ENCODE data around the gene PADI6.
"Not testable (repeated sequence)": the region's sequence is repeated elsewhere in the genome, so short reads cannot be mapped to it uniquely, and the experiment has no call there.

The PADI6 gene

DNA sequence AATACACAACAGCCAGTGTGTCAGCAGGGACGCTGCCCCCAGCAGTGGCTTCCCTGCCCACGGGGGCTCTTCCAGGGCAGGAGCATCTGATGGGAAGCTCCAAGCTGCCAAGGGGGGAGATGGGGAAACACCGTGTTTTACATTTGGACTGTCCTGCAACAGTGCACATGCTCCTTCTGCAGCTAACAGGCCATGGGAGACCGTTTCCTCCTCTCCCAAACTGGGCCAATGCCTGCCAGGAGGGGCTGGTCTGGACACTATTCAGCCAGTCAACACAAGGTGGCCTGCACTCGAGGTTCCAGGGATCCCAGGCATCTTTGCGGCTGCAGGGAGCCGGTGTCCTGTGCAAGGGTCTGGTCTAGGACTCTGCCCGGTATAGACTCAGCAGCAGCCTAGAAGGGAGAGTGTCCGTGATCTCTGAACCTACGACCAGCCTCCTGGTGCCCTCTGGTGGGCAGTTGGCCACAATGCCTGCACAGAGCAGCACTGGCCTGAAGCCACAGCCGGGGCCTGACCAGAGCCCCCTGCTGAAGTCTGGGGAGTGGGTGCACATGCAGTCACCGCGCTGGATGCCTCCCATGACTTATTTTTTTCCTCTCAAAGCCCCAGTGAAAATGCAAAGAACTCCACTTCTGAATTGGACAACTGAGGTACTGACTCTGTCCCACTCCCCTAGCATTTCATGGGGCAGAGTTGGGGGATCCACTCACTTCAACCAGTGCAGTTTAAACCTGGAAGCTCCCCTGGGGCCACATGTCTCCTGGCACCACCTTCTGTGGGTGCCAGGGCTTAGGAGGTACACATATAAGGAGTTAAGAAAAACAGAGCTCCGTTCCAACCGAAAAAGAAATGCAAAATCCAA, 34.1 kb downstream of the PADI6 start:
- DNase-seq, result peak; percentile 30

DNA sequence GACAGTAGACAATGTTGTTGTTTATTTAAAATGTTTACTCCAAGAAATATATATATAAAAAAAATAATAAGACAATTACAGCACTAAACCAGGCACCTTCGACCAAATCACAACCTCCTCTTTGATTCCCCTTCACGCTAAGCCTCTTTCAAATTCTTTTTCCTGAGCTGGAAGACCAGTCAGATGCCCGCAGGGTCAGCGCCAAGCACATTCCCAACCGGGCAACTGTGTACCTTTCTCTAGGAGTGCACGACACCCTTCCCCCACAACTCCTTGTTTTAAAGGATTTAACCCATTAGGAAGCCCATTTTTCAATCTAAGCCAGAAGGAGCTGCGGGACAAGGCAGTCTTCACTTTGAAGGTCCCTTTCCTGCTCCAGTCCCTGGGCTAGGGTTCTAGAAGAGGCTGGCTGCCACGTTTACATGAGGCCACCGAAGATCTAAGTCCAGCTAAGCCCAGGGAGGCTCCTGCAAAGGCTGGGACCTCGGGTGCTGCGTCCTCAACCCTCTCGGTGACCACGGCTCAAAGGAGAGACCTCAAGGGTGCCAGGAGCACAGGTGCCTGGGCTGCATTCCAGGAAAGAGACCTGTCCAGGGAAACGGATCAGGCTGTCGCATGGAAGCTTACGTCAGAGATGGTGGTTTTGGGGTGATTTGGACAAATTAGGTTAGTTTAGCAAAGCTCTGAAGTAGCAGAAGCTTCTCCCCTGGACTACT, 34.9 kb downstream of the PADI6 start:
- DNase-seq, result not testable (repeated sequence)

DNA sequence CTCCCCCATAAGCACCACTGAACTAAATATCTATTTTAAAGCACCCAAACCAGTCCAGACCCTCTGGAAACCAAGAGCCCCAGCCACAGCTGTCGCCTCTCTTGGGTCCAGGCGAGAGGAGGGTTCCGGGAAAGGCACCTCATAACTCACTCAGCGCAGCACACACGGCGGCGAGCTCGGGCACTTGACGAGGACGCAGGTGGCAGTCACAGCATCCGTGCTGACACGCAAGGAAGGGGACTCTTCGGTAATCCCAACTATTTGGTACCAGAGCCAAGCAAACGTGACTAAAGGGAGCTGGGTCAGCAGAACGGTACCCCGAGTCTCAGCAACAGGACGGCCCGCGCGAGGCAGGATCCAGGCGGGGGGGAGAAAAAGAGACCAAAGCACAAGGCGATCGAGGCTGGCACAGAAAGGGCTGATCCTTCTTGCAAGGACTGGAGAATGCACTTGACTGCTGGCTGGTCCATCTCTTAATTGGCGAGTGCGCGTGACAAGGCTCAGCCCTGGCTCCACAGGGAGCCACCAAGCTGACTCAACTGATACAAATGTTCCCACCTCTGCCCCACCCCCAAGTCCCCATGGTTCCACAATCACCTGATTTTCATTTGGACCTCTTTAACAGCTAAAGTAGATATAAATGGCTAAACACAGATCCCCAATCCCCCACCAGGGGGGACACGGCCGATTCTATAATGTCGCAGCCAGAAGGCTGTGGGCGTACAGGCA, 36.0 kb downstream of the PADI6 start:
- not testable (repeated sequence) for DNase-seq

DNA sequence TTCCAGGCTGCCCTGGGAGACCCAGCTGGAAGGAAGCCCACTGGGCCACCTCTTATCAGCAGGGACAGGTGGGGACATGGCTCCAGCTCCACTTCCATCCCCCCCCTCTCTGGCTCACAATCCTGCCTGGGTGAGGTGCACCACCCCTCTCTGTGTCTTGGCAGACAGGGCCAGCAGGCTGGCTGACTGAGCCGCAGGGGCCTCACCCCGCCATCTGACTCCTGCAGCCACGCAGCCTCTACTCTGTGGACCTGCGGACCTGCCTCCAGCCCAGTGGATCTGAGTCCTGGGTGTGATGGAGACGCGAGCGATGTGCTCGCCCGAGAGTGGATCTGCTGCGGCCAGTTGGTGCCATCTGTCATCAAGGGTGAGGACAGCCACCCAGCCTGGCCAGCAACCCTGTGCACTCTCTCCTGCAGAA, 37.4 kb downstream of the PADI6 start:
- DNase-seq, result no peak

DNA sequence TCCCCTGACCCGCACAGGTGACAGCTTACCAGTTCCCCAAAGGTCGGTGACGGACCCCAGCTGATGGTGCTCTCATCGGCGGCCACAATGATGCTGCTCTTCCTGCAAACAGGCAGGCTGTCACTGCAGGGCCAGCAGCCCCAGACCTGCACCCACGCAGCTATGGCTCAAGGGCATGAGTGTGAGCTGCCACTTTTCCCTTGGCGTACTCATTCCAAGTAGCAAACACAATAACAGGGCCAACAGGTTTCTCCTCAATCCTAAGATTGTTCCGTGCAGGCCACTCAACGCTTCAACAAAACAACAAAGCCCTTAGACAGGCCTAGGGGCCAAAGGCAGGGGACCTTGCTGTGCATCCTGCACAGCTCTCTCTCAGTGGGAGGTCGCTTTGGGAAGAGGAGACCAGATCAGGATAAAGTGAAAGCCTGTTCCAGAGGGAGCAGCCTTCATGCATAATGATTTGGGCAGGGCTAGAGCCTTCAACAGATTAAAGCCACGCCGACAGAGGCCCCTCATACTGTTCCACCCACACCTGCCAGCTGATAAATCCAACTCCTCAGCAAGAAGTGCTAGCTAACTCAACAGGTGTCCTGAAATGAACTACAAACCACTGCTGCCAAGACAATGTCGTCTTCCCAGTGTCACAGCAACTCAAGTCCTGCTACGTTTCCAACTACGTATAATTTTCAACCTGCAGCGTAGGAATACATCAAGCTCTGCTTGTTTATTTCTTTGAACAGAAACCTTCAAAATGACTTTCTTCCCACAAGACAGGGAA, 40.3 kb downstream of the PADI6 start:
- no peak for DNase-seq

DNA sequence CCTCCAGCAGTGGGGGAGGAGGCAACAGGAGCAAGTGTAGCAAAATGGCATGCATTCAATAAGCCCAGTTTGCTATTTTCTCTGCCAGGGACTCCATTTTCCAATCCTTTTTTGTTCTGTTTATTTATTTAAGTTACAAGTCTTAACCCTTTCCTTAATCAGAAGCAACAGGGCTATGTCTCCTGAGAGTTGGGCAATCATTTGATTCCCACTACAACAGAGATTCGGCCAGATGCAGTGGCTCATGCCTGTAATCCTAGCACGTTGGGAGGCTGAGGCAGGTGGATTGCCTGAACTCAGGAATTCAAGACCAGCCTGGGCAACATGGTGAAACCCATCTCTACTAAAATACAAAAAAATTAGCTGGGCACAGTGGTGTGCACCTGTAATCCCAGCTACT, 42.0 kb downstream of the PADI6 start:
- no peak for DNase-seq

DNA sequence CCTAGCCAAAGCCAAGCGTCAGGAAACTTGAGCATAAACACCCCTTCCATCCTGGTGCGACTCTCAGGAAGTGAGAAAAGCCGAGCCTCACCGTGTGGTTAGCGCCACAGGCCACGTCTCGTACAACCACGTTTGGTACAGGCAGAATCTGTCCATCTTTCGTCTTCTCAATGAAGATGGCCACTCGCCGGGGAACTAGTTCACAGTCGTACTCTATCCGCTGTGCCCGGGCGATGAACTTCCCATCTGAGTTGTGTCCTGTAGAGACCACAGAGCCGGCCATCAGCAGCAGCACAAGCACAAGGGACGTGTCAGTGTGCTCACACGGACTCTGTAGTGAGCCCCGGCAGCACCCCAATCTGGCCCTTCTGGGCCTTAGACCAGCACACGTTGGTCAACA, 44.4 kb downstream of the PADI6 start:
- DNase-seq, result no peak

DNA sequence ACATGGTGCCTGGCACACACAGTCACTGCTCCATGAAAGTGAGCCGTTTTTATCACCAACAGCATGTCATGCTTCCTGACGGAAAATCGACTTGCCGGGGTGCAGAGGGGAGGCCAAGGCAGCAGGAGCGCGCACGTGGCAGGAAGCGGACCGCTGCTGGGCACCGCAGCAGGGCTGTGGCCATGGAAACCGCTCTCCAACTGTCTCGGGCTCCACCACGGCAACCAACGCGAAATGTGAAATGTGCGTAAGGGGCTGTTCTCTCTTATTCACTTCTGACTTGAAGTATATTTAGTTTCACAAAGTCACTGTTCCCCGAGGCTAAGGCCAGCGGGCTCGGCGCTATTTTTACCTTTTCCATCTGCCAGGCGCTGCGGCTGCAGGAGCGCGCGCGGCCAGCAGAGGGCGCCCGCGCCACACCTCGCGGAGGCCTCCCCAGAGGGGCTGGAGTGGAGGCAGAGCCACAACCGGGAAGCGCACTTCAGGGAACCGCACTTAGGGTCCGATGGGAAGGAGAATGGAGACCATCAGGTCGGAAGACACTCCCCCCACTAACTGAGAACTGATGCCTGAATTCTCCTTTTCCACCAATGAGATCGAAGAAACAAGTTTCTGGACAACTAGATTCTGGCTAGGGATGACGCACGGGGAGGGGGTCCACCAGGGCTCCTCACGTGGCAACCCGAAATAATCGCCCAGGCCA, 47.8 kb downstream of the PADI6 start:
- no peak for DNase-seq

DNA sequence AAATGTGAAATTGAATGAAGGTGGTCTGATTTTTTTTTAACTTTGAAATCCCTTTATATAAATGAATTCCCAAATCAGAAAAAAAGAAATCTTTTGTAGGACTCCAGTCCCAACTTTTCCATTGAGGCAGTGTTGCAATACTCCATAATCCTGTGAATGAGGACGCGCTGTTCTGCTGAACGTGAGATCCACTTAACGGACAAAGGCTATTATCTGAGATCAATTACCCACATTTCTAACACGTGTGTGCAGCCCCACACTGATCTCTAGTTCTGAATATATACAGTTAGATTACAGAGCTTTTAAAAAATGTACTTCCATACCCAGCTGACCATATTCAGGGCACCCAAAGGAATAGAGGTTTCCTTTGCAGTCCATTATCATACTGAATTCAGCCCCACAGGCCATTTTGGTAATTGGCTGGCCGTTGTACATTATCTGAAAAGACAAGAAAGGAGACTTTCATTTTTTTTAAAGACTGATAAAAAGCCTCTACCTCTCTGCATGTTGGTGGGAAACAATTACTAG, 48.5 kb downstream of the PADI6 start:
- DNase-seq, result no peak

DNA sequence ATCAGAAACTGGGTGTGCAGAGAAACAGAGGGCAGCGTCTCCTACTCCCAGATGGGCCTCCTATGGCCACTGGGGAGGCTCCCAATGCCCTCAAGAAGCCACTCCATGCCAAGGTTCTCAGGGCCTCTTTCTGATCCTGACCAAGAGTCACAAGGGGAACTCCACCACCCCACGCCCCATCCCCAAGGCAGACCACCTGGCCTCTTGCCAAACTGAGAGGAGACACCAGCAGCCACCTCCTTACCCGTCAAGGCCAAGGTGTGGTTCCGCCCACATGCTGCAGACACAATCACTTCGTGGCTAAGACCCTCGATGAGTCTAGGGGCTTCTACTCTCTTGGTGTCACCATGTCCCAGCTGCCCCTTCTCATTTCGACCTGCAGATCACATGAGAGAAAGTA, 50.5 kb downstream of the PADI6 start:
- DNase-seq, result no peak

DNA sequence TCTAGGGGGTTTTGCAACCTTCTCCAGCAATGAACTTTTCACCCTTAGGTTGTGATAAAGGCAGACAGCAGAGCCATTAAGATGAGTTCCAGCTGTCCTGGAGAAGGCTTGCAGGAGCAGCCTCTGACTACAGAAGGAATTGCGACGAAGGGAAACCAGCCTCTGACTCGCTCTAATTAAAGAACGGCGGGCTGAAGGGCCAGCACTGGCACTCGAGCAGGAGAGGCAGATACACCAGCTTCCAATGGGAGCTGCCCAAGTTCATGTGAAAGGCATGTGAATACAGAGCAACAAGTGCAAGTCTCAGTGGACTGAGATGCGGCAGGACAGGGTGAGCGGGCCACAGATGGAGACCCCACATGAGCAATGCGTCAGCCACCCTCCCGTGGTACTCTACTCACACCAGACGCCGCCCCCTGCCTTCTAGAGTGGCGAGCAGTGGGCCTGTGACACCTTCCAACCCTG, 51.8 kb downstream of the PADI6 start:
- DNase-seq, result no peak

DNA sequence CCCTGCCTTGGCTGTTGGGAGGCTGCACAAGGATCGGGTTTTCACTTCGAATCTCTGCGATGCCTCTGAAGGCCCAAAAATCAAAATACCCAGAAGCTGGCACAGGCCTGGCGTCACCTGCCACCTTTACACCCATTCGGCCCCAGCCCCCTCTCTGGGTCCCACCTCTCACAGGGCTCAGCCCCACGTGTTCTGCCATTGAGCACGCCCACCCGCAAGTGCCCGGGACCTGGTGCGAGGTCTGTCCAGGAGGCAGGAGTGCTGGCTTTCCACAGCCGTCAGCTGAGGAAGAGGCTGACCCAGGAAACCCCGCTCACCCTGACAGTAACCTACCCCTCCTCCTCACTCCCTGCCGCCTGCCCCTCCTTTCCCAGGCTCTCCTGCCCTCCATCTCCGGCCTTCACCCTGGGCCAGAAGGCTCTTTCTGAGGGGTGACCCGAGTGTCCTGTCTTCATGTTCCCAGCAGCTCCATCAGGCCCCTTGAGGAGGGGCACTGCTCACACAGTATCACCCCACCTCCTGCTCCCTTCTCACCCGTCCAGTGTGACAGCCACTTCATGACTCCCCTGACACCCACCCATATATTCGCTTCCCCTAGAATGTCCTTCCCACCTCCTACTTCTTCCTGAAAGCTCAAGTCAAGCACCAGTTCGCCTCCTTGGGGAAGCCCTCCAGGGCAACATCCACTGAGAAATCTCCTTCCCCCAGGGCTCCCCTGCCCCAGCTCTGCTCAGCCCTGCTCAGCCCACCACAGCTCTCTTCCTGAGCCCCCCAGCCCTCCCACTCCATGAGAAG, 54.0 kb downstream of the PADI6 start:
- DNase-seq, result no peak

DNA sequence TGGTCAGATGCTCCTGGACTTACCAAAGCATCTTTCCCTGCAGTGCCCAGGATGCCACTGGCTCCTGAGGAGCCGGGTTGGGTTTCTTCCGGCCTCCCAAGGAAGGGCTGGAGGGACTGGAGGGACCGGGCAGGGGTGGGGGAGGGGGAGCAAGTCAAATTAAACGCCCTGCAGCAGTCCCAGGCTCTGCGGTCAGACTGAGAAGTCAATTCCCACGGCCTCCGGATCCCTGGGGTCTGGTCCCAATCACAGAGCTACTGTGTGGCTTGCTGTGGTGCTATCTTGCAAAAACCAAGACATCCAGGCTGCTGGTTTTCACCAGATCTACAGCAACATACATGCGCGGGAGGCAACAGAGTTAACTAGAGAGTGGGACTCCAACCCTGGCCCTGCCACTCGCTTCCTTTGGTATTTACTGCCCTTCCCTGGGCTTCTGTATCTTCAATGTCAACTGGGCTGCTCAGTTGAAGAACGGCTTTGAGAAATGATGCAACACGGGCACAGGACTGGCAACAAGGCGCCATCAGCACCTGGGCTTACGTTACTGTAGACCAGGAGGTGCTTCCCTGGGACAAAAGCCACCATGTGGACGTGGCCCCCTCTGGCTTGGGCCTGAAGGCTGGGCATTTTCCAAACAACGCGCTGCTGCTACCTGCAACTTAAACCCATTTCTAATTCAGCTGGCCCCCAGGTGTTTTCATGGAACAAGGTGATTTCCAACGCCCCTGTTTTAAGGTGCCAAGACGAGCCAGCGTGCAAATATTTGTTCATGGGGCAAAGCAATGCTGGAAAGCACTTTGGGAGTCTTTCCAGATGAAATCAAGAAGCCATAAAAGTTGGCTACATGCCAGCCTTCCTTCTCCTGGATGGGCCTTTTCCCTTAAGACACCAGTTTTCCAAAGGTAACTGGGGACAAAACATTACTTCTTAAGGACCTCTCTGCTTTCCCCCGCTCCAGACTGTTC, 56.0 kb downstream of the PADI6 start:
- DNase-seq, result no peak

DNA sequence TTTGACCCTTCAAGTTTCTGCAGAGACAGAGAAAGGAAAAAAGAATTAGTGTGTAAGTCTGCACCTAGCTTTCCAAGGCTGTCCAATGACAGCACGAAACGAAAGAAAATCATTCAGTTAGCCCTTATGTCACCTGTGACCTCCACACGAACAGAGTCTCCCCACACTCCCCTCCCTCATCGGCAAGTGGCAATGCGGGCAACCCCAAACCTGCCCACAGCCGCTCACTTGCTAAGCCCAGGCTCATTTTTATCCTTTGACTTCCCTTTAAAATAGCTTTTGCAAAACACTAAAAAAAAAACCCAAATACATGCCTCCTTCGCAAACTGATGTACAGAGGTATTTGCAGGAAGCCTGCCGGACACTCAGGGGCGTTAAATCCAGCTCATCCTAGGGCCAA, 57.2 kb downstream of the PADI6 start:
- no peak for DNase-seq

DNA sequence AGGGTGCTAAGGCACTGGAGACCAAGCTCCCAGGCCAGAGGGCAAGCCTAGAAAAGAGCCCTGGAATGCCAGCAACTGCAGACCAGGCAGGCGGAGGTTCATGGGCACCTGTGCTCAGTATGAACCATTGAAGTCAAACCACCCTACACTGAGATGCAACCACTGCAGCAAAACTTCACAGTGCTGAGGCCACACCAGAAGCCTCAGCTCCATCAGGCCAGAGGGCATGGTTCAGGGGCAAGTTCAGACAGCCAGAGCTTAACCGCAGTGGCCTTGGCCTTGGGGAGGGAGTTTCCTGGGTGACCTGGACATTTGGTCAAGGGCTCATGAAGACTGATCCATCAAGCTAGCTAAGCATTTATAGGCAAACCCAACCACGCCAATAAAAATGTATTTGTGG, 60.4 kb downstream of the PADI6 start:
- no peak for DNase-seq

DNA sequence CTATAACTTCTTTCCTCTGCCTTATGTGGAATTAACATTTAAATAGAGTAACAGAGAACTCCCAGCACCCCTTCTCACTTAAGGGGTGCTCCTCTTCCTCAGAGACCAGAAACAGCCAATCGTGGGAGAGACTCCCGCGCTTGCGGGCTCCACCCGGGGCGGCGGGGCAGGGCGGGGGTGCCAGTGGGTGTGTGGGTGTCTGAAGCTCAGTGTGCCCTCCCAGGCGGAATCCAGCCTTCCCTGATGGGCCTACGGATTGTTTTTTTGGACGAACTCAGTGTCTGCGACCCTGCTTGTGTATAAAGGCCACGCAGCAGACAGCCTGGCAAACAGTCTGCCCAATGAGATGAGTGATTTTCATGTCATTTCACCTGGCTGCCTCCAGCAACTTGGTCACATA, 61.3 kb downstream of the PADI6 start:
- DNase-seq, result no peak

DNA sequence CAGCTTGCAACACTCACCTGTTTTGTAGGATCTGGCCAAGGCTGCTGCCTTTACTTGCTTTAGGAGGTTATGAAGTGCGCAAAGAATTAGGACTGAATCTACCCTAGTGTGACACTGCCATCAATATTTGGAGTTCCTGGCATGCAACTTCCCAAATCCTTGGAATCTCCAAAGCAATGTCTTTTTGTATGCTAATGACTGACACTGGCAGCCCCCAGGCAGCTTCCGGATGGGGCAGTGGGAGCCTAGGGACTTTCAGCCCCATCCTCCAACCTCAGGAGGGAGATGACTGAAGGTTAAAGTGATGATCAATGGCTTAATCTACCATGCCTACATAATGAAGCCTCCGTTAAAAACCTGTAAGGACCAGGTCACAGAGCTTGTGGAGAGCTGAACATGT, 62.0 kb downstream of the PADI6 start:
- no peak for DNase-seq

DNA sequence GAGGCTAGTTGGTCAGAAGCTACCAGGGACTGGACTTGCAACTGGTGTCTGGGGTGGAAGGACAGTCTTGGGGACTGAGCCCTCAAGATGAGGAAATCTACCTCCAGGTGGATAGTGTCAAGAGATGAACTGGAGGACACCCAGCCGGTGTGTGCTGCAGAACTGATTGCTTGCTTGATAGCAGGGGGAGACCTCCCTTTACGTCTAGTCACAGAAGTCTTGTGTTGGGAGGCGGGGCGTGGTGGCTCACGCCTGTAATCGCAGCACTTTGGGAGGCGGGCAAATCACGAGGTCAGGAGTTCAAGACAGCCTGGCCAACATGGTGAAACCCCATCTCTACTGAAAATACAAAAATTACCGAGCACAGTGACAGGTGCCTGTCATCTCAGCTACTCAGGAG, 62.6 kb downstream of the PADI6 start:
- no peak for DNase-seq

DNA sequence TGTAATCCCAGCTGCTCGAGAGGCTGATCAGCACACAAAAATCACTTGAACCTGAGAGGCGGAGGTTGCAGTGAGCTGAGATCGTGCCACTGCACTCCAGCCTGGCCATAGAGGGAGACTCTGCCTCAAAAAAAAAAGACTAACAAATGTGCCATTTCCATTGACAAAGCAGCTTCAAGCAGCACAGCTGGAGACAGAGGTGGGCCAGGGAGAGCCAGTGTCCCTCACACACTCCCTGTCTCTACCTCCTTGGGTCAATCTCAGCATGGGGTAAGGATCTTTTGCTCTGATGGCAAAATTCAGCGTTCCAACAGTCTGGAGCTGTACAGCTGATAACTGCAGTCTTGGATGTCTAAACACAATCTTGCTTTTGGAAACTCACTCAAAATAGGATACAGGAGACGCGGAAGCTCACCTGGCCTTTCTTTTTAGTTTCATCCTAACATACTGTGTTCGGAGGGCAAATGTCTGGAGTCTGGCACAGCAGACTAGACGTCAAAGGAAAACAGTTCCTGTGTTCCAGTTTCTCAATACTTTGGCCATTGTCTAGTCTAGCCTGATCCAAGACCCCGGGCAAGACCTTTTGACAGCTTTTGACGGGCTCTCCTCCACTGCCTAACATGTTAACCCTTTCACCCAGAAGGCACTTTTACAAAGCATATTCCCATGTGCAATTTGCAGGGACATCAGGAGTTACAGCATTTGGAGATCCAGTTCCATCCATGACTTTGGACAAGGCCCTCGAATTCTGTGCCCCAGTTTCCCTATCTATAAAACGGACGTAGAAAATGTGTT, 64.6 kb downstream of the PADI6 start:
- DNase-seq, result no peak
